ENCODE data around the gene CD9.
"Not testable (repeated sequence)": the region's sequence is repeated elsewhere in the genome, so short reads cannot be mapped to it uniquely, and the experiment has no call there.

The CD9 gene, protein sequence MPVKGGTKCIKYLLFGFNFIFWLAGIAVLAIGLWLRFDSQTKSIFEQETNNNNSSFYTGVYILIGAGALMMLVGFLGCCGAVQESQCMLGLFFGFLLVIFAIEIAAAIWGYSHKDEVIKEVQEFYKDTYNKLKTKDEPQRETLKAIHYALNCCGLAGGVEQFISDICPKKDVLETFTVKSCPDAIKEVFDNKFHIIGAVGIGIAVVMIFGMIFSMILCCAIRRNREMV

GRCh38 chr12:6200256-6201212 is at the start of gene CD9:
TSS of gene CD9 (plus strand) at chr12:6200400. CDS start at chr12:6200500, 100 bp downstream.
- no peak for DNase-seq

- no peak for DNase-seq
Observed at GRCh38 chr12:6154730-6155459, 45.3 kb upstream of the CD9 start.

- no peak for DNase-seq
Observed at GRCh38 chr12:6157482-6157881, 42.7 kb upstream of the CD9 start.

- no peak for DNase-seq
Observed at GRCh38 chr12:6158255-6158654, 41.9 kb upstream of the CD9 start.

DNA sequence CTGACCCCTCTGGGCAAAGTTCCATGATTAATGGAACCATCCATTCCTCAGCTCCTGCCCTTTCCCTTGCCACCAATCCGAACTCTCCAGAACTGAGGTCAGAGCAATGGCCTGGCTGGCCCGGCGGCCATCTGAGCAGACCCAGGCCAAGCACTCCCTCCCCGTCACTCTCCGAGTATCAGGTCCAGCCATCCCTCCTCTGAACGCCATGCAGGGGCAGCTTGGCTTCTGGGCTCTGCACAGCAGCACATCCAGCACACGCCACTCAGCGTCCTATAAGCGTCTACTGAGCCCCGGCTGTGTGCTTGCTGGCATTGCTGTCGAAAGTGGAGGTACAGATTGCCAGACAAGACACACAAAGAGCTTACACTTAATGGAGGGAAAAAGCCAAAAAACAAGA is 41.5 kb upstream of the CD9 start:
- no peak for DNase-seq

- not testable (repeated sequence) for DNase-seq
Observed at GRCh38 chr12:6159166-6160011, 40.8 kb upstream of the CD9 start.

DNA sequence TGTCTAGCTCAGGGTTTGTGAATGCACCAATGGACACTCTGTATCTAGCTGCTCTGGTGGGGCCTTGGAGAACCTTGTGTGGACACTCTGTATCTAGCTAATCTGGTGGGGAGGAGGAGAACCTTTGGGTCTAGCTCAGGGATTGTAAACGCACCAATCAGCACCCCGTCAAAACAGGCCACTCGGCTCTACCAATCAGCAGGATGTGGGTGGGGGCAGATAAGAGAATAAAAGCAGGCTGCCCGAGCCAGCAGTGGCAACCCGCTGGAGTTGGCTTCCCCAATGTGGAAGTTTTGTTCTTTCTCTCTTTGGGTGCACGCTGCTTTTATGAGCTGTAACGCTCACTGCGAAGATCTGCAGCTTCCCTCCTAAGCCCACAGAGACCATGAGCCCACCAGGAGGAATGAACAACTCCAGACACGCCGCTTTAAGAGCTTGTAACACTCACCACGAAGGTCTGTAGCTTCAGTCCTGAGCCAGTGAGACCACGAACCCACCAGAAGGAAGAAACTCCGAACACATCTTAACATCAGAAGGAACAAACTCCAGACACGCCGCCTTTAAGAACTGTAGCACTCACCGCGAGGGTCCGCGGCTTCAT is 40.1 kb upstream of the CD9 start:
- not testable (repeated sequence) for DNase-seq

DNA sequence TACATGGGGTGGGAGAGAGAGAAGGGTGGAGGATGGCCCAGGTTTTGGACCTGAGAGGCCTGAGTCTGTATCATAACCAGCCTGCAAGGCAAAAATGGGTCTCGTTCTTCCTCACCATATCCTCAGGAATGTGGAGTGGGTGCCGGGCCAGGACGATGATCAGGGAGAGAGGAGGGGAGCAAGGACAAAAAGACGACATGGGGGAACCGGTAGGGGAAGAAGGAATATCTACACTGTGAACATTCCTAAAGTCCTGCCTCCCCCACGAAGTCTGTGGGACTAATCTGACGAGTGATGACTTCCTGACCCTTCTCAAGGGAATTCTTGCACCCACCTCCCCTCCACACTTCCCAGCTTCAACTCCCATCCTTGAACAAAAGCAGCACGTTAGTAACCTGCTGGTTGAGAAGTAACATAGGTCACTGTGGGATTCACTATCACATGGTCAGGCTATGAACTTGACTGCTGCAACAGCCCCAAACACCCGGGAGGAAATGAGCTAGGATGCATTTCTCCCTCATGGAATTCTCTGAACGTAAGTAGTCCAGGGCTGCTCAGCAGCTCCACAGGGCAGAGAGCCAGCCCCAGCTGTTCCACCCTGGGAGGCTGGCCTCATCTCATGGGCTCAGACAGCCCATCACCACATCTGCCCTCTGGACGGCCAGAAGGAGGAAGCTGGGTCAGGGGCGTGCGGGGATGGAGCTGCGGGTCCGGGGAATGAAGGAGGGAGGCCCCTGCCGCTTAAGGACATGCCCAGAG is 38.9 kb upstream of the CD9 start:
- DNase-seq, result no peak

DNA sequence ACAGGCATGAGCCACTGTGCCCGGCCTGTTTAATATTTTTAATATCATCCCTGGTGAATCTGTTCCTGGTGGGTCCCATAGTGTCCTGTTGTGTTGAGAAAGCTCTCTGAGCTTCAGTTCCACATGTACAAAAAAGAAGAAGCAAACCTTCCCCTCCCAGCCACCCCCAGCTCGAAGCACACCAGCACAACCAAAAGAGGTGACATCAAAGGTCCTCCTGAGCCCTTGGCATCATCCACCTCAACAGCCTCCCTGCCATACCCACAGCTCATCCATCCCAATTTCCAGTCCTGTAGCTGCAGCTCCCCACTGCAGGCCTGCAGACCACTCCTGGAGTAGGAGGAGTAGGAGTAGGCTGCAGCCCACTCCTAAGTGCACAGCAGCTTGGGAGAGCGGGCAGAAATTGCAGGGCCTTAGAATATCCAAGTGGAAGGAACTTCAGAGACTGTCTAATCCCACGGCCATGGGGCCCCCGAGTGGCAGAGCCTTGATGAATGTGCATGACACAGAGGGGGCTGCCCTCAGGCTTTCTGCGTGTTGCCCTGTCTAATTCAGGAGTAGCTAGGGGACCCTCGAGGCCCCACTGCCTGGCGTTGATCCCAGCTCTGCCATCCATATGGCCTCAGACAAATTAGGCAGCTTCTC is 36.7 kb upstream of the CD9 start:
- DNase-seq, result no peak

- no peak for DNase-seq
Observed at GRCh38 chr12:6165395-6165794, 34.8 kb upstream of the CD9 start.

DNA sequence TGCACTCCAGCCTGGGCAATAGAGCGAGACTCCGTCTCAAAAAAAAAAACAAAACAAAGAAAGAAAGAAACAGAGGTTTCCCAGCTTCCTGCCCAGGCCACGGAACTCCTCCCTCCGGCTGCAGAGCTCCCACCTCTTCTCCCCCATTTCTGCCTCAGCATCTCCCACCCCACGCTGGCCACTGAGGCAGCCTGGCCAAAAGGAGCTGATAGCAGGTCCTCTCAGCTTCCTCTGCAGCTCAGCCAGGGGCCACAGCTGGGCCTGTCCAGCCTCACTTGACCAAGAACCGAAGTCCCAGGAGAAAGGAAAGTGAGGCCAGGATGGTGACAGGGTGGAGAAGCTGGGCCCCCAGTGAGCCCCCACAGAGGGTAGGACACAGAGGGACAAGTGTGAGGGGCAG is 33.4 kb upstream of the CD9 start:
- no peak for DNase-seq

- DNase-seq, result peak; percentile 43
Observed at GRCh38 chr12:6167327-6168280, 32.6 kb upstream of the CD9 start.

GRCh38 chr12:6171409-6172015 is 28.7 kb upstream of the CD9 start:
- DNase-seq, result no peak

- no peak for DNase-seq
Observed at GRCh38 chr12:6172086-6172485, 28.1 kb upstream of the CD9 start.

DNA sequence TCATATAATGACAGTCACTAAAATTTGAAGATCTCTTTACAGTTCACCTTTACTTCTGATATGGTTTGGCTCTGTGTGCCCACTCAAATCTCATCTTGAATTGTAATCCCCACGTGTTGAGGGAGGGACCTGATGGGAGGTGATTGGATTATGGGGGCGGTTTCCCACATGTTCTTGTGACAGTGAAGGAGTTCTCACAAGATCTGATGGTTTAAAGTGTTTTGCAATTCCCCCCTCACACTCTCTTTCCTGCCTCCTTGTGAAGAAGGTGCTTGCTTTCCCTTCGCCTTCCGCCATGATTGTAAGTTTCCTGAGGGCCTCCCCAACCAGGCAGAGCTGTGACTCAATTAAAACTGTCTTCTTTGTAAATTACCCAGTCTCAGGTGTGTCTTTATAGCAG is 27.3 kb upstream of the CD9 start:
- no peak for DNase-seq

GRCh38 chr12:6177642-6178358 is 22.4 kb upstream of the CD9 start:
- no peak for DNase-seq

DNA sequence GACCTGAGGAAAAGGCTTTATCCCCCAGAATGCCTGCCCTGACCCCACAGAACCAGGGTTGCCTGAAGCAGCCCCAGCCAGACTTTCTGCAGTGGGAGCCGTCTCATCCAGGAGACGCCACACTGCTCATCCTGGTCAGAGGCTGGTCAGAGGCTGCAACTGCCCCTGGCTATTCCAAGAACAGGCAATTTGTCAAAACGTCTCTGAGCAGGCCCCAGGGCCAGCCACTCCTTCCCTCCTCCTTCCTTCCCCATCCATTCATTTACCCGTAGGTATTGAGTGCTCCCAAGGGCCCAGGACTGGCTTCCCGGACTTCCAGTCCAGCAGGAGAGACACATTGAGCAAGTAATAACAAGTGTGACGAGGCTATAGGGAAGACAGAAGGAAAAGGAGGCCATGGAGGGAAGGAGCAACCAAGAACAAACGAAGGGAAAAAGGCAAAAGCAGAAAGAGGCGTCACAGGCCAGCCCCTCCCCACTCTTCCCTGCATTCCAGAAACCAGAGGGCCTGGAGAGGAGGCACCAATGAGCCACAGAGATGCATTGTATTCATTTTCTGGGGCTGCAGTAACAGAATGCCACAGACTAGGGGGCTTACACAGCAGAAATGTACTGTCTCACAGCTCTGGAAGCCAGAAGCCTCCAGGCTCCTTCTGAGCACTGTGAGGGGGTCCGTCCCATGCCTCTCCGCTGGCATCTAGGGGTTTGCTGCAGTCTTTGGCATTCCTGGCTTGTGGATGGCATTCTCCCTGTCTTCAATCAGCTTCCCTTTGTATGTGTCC is 21.0 kb upstream of the CD9 start:
- DNase-seq, result no peak
